GM19238 (cell line): ENCODE measurements around the gene CDC42BPB.

ENCODE experiments used
- DNase-seq: peaks from one replicate; pipeline ENCODE4 v3.0.0; 2011; ENCODE audit warnings: low spot score; ENCODE audit not compliant: insufficient read length

Gene CDC42BPB

DNA sequence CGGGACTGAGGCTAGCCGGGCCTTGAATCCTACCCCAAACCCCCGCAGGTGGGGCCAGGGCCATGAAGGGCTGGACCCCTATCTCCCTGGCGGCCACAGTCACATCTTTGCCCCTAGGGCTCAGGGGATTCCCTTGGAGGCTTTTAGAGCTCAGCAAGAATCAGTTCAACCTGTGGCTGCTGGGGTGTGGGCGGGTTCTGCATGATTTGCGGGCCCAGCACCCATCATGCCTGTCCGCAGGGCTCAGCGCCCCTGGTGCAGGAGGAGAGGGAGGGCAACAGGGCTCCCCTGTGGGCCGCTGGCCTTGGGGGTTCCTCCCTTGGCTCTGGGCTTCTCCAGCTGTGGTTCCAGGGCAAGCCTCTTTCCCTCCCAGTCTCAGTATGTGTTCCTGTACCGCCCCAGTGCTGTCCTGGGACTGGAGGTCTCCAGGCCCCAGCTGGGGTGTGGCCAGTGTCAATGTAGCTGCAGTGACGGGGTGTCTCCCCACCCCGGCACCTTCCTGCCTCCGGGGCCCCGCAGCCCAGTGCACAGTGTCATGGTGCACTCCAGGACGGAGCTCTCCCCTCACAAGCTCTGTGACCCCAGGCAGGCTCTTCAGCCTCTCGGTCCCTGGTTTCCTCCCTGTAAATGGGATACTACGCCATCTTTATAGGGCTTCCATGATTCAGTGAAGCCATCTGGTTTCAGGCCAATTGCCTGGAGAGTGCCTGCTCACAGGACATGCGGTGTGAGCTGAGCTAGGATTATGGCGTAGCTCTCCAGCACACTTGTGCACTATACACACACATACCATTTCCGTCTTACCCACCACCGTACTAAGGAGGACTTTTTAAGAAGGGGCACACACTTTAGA is 16.8 kb upstream of the CDC42BPB start:
- no peak for DNase-seq

DNA sequence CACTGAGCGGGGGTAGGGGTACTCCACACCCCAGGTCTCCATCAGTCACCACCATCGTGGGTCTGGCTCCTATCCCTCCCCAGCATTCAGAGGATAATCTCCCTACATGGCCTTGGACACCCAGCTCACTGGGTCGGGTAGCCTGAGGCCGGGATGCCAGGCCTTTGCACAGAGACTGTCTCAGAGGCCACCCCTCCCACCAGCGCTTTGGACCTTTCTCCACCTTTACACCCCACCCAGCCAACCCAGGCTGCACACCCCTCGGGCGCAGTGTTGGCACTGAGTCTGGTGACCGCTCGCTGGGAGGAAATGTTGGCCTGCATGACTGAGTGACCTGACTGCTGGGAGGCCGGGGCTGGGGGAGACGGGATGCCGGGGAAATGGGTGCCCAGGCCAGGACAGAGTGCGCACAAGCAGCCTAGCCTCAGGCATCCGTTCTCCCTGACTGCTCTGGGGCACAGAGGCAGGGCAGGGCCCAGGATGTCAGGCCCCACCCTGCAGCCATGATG is 16.1 kb upstream of the CDC42BPB start:
- DNase-seq: no peak

DNA sequence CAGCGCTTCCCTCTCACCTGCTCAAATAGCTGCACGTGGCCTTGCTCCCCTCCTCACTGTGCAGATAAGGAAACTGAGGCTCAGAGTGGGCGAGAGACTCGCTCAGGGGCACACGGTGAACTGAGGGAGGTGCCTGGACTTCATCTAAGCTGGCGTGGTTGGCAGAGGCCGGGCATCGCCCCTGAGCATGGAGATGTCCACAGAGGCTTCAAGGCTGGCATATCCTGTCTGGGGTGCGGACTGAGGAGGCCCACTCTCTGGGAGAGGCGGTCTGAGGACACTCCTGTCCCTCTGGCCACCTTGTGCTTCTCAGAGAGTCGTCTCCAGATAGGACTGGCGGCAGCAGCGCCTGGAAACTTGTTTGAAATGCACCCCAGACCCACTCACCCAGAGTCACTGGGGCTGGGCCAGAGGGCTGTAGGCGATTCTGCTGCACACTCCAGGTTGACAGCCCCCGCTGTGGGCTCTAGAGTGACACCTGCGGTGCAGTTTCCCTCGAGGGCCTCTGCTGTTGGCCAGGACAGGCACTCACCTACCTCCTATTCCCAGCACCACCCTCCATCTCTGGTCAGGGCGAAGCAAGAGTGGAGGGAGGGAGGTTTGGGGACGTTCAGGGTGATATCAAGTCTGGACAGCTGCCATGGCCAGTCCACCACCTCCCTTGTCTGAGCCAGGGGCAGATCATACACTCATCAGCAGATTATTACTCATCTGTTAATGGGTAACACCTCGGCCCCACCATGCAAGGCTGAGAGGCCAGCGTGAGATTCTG is 15.4 kb upstream of the CDC42BPB start:
- DNase-seq: no peak

DNA sequence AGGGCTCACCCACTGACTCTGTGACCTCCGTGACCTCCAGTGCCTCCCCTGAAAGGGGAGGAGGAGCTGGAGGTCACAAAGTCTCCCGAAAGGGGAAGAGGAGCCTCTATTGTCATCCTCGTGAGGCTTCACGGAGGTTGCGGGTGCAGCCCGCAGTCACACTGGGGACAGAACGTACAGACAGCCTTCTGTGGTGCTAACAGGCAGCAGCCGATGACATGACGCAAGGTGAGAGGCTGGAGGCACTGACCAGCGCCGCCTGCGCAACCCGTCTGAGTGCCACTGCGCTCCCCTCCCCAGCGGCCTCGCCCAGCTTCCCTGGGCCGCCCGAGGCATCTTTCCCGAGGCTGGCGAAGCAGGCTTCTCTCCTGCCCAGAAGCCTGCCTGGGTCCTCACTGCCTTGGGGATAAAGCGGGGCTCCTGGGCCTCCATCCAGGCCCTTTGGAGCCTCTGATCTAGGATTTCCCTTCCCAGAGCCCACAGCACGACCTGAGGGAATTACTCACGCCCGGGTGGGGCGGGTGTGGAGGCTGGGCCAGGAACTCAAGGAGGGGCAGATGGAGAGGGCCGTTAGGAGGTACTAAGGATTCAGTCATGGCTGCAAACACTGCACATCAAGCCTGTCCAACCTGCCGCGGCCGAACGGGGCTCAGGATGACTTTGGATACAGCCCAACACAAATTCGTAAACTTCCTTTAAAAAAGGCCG is 14.3 kb upstream of the CDC42BPB start:
- no peak for DNase-seq

DNA sequence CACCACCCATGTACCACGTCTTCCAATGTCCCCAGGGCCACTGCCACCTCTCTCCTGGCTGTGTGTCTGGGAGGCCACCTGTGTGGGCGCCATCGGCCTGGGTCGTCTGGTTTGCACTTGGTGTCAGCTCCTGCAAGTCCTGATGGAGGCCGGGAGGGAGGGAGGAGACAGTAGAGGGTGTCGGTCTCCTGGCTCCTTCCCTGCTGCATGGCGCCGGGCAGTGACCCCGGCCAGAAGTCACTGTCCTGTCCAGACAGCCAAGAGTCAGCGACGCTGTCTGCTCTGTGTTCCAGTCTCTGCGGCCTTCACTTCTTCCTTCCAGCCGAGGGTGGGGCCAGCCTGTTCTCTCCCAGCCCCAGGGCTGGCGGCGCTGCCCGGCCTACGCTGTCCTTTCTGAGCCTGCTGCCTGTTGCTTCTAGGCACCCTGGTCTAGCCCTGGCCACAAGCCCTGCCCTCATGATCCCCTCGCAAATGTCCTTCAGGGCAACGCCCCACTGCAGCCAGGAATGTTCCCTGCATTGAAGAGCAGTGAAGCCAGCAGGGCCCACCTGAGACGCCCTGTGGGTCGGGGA is 13.7 kb upstream of the CDC42BPB start:
- no peak for DNase-seq

DNA sequence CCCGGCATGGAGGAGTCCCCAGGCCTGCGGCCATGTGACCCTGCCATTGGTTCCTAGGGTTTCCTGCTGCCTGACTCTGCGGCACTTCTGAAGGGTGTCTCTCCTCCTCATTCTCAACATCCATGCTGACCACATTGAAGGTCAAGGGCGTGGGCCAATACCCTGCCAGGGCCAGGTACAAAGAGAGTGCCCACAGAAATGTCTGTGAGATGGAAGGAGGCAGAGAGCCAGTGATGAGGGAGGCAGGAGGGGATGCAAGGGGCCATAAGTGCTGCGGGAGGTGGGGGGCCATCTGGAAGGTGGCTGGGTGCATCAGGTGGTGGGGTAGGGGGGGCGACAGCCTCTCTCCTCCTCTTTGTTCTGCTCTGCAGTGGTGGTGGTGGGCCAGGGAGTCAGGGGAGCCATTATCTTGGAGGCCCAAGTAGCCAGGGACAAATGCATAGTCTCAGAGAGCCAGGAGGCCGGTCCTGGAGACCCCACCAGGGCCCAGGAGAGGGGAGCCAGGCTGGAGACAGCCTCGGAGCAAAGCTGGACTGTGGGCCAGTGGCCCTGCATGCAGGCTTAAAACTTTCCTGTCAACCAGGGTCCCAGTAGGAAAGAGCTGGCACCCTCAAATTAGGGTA is 13.0 kb upstream of the CDC42BPB start:
- DNase-seq: no peak

DNA sequence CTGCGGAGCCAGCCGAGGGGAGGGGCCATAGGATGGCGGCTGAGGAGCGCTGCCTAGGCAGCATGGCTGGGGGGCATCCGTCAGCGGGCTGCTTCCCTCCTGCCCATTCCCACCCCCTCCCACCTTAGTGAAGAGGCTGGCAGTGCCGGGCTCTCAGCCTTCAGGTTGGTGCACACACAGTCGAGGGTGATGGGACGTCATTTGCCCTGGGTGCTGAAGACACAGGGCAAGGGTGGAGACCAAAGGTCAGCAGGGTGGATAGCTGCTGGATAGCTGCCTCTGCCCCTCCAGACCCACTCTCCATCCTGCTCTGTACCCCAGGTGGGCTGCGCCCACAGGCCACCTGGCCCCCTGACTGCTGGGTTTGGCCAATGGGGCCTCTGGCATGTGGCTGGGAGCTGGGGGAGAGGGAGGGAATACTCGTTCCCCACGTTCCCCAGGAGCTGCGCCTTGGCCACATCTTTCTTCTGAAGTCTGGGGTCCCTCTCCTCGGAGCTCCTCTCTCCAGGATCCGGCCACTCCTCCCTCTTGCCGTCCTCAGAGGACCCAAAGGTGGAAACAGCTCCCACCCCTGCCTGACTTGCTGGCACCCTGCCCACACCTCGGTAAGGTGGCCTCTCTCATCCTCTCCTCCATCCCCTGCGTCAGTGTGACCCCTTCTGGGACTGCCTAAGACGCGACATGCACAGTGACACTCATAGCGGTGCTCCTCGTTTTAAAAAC is 11.2 kb upstream of the CDC42BPB start:
- DNase-seq: no peak

DNA sequence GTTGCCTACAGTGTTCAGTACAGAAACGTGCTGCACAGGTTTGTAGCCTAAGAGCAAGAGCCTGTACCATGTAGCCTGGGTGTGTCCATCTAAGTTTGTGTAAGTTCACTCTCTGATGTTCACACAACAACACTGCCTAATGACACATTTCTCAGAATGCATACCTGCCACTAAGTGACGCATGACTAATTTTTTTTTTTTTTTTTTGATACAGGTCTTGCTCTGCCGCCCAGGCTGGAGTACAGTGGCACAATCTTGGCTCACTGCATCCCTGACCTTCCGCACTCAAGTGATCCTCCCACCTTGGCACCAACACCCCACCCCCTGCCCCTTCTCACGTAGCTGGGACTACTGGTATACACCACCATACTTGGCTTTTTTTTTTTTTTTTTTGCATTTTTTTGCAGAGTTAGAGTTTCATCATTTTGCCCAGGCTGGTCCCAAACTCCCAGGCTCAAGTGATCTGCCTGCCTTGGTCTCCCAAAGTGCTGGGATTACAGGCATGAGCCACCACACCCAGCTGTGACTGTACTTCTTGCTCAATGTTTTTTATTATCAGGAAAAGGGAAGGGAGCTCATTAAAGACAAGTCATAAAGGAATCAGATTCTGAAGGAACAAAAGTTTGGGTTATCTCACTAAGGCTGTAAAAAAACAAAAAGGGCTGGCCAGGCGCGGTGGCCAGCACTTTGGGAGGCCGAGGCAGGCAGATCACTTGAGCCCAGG is 10.0 kb upstream of the CDC42BPB start:
- DNase-seq: no peak

DNA sequence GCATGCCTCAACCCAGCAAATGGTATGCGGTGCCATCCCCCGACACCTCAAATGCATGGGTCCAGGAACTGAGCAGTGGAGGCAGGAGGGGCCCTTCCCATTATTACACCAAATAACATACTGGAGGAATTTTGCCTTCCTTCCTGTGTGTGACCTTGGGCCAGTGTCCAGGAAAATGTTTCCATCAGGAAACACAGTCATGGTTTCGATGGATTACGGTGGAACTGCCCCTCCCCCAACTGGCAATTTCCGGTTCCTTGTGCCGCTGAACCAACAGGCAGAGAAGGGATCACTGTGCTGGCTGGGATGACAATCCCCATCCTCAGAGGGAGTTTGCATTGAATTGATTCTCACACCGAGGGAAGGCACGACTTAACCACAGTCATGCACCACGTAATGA is 9.1 kb upstream of the CDC42BPB start:
- DNase-seq: no peak

DNA sequence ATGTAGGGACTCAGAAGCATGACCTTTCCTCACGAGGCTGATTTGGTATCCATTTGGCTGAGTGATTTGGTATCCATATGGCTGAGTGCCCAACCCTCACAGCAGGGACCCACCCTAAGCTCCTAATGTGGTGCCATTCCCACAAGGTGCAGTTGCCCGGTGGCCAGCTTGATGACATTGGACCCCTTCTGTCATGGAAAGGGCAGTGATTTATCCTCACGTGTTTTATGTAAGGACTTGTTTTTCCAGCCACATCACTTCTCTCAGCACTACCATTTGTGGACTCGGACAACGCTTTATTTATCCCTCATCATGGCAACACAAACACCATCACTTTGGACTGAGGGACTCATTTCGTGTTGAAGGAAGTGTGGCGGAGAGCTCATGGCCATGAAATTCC is 8.5 kb upstream of the CDC42BPB start:
- no peak for DNase-seq

DNA sequence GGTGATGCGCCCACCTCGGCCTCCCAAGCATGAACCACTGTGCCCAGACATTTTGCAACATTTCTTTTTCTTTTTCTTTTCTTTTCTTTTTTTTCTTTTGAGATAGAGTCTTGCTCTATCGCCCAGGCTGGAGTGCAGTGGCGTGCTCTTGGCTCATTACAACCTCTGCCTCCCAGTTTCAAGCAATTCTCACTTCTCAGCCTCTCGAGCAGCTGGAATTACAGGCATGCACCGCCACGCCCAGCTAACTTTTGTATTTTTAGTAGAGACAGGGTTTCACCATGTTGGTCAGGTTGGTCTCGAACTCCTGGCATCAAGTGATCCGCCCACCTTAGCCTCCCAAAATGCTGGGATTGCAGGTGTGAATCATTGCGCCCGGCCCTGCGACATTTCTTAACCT is 7.6 kb upstream of the CDC42BPB start:
- DNase-seq: no peak

DNA sequence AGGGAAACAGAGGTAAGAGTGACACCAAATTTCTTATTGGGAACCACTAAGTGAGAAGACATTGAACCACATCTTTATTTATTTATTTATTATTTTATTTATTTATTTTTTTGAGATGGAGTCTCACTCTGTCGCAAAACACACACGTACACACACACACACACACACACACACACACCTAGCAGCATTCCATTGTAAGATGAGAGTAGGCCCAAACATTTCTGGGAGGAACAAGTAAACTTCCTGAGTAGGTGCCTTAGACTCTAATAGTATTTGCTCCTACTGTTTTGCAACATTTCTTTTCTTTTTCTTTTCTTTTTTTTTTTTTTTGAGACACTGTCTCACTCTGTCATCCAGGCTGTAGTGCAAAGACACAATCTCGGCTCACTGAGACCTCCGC is 7.1 kb upstream of the CDC42BPB start:
- DNase-seq: no peak

DNA sequence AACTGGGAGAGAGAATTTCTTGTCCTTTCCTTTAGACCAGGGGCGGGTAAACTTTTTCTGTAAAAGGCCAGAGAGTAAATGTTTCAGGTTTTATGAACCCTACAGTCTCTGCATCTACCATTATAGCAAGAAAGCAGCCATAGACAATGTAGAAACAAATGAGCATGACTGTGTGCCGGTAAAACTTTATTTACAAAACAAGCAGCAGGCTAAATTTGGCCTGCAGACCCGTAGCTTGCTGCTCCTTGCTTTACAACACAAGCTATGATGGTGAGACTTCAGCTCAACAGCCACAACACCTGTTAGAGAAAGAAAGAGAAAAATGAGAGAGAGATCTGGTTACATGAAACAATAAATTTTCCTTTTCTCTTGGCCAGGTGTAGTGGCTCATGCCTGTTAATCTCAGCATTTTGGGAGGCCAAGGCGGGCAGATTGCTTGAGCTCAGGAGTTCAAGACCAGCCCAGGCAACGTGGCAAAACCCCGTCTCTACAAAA is 4.2 kb upstream of the CDC42BPB start:
- DNase-seq: no peak

DNA sequence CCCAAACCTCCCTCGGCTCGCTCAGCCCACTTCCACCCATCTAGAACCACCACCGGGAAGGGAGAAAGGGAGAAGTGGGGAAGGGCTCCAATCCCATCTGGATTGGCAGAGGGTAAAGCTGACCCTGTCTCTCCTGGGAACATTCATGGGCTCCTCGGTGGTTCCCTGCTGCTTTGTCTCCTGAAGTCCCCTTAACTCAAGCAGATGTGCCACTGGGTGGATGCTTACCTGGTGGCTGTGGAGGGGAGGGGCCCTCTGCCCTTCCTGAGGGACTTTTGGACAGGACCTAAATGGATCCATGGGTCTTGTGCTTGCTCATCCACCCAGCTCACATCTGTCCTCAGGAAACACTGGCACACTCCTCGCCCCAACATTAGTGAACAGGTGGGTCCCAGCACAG is 2.2 kb upstream of the CDC42BPB start:
- DNase-seq: no peak

DNA sequence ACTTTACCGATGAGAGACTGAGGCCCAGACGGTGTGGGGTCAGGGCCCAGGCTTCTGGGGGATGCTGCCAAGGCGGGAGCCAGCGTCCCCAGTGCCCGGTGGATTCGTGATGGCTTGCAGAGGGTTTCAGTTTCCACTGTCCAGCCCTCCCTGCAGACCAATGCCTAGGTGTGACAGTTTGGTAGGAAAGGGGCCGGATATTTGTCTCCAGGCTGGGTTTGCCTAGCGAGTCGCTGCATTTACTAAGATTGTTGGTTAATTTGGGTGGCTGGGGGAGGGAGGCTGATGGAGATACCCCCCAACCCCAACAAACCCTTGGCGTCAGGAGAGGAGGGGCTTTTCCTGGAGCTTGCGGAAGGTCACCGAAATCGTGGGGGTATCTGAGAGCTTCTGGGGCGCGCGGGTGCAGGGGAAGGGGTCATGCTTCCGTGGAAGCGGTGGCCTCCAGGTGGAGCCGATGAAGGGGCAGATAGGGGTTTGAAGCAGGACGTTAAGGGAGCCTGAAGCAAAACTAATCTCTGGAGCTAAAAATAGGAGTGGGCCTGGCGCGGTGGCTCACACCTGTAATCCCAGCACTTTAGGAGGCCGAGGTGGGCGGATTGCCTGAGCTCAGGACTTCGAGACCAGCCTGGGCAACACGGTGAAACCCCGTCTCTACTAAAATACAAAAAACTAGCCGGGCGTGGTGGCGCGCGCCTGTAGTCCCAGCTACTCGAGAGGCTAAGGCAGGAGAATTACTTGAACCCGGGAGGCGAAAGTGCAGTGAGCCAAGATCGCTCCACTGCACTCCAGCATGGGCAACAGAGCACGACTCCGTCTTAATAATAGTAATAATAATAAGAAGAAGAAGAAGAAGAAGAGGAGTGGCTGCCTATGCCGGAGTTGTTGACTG is 1.1 kb upstream of the CDC42BPB start:
- DNase-seq: no peak

DNA sequence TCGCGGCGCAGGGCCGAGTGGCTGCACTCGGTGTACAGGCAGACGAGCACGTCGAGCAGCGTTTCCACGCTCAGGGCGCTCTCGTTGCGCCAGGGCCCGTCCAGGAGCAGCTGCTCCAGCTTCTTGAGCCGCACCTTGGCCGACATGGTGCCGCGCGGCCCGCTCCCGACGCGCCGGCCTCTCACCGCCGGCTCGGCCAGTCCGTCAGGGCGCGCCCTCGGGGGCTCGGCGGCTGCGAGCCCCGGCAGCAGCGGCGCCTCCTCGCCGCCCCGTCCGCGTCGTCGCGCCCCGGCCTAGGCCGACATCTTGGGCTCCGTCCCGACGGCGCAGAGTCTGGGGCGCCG is 349 bp downstream of the CDC42BPB start:
- DNase-seq: no peak

DNA sequence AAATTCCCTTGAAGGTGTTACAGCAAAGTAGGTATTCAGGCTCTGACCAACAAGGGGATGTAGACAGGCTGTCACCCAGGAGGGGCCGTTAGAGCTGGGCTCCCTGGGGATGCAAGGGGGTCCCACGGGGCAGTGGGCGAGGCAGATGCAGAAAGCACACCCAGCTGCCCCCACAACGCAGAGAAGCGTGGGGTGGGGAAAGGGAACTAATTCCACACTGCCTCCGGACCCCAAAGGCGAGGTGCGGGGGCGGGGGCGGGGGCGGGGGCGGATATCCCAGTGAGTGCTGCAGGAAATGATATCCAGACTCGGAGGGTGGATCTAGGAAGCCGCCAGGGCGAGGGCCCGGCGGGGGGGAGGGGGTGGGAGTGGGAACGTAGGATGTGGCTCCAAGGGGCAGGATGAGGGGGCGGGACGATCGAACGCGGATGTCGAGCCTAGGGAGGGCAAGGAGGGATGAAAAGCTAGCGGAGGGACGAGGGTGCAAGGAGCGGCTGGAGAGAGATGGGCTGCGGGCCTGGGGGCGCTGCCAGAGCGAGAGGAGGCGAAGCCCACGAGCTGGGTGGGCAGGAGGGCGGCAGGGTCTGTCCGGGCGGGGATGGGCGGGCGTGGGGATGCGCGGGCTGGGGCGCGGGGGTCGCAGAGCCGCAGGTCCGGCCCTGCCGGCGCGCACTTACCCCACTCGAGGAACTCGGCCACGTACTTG is 874 bp downstream of the CDC42BPB start:
- DNase-seq: no peak

DNA sequence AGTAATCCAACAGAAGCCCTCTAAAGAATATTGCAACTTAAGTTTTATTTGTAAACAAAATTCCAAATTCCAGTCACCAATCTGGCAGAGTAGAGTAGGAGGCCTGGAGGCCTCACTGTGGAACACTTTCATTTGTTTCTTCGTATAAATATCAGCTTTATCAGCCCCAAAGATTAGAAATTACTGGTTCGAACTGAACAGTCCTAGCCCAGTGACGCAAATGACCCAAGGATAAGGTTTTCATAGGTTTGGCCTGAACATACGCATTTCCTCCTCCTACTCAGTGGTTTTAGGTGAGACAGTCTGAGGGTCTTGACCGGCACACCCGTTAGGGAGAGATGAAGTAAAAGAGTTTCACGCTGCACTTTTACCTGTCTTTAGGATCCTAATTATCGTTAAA is 1.7 kb downstream of the CDC42BPB start:
- no peak for DNase-seq
